AML-193 (cell line): ENCODE data around the gene CPD.
A peak's percentile ranks its signal among the peaks of the same experiment; 100 is the strongest.
"Not testable (repeated sequence)": the region's sequence is repeated elsewhere in the genome, so short reads cannot be mapped to it uniquely, and the experiment has no call there.

ENCODE experiments used
- DNase-seq, 2 experiments: peaks; one replicate each; lab custom pipeline; 2025; lab: John Stamatoyannopoulos, UW

The CPD gene

DNA sequence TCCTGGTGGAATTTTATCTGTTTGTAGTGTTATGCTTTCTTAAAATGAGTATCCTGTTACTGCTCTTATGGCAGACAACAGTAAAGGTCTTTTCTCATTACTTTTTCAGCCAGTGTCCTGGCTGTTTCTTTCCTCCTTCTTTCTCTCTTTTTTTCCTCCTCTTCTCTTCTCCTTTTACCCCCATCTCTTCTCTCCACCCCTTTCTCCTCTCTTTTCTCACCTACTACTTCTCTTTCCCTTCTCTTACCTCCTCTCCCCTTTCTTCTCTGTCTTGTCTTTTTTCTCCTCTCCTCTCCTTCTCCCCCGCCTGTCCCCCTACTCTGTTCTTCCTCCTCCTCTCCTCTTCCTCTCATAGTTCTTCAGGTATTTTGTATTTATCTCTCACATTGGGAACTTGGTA is 48.9 kb downstream of the CPD start:
- no peak for DNase-seq

DNA sequence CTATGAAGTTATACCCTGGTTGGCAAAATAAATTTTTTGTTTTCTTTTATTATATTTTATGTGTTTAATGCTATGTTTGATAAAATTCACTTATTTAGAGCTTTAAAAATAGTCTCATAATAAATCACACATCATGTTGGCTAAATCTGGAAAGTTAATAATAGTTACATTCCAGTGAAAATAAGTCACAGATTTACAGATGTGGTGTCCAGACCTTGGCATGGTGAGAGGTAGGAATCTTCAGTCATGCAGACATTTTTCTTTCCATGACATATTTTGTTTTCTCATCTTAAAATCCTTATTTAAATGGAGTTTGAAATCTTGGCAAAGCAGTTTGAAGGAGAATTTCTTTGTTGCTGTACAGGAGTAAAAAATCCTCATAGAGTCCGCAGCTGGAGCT is 50.4 kb downstream of the CPD start:
- DNase-seq = no peak

DNA sequence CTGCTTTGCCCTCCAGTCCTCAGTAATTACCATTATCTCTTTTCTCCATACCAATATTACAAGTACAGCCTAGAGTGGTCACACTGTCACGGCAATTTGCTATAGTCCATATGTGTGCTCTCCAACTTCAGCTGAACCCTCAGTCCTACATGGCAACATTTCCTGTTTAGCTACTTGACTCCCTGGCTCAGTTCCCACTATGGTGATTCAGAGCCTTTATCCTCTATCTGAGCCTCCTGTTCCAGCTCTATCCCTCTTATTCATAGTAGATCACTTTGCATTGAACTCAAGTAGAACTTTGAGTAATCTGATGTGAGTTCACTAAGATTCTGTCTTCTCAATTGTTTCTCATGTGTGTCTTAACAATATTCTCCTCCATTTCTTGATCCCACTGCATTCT is 54.8 kb downstream of the CPD start:
- DNase-seq = peak; percentile 48 to 69

- DNase-seq = no peak
Observed at GRCh38 chr17:30436729-30437128, 58.0 kb downstream of the CPD start.

GRCh38 chr17:30443721-30444120 is 65.0 kb downstream of the CPD start:
- DNase-seq = no peak

DNA sequence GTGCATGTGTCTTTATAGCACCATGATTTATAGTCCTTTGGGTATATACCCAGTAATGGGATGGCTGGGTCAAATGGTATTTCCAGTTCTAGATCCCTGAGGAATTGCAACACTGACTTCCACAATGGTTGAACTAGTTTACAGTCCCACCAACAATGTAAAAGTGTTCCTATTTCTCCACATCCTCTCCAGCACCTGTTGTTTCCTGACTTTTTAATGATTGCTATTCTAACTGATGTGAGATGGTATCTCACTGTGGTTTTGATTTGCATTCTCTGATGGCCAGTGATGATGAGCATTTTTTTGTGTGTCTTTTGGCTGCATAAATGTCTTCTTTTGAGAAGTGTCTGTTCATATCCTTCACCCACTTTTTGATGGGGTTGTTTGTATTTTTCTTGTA is 67.9 kb downstream of the CPD start:
- DNase-seq = not testable (repeated sequence)

GRCh38 chr17:30449480-30449879 is 70.8 kb downstream of the CPD start:
- DNase-seq = no peak

- DNase-seq = no peak
Observed at GRCh38 chr17:30450125-30451027, 71.6 kb downstream of the CPD start.

DNA sequence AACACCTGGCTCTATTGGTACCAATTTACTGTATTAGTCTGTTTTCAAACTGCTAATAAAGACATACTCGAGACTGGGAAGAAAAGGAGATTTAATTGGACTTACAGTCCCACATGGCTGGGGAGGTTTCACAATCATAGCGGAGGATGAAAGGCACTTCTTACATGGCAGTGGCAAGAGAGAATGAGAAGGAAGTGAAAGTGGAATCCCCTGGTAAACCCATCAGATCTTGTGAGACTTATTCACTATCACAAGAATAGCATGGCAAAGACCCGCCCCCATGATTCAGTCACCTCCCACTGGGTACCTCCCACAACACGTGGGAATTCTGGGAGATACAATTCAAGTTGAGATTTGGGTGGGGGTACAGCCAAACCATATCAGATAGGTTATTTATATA is 75.9 kb downstream of the CPD start:
- peak in 1 of 2 experiments; percentile 11 for DNase-seq

DNA sequence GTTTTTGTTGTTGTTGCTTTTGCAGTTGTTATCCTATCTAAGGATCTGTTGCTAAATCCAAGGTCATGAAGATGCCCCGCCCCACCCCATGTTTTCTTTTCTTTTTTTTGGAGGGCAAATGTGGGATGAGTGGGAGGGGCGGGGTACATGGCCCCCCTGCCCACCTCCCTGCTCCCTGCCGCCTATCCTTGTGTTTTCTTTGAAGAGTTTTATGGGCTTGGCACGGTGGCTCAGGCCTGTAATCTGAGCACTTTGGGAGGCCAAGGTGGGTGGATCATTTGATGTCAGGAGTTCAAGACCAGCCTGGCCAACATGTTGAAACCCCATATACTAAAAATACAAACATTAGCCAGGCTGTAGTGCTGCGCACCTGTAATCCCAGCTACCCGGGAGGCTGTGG is 79.6 kb downstream of the CPD start:
- no peak for DNase-seq

- not testable (repeated sequence) for DNase-seq
Observed at GRCh38 chr17:30458797-30459413, 80.2 kb downstream of the CPD start.

GRCh38 chr17:30468465-30468864 is 89.7 kb downstream of the CPD start:
- DNase-seq = no peak

DNA sequence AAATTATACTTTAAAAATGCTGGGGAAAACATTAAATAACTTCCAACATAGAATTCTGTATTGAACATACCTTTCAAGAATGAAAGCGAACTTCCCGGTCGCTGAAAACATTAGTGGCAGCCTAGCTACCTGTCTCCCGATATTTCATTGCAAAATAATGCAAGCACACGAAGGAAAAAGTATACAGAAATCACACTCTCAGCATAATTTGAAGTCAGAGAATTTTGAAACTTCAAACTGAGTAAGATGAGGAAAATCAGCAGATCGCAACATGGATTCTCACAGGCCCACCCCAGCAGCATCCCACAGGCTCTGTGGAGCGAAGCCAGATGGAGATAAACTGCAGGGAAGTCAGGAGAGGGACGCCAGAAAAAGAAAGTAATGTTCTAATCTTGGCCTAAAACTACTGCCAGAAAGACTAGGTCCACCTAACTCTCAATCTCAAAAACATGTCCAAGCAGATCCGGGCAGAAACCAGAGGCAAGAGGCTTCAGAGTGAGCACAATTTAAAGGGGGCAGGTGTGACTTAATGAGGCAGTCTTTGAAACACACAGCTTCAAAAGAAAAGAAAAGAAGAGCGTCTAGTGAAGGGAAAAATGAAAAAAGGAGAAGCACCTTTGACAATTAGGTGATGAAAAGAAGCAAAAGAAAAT is 93.6 kb downstream of the CPD start:
- DNase-seq = no peak

GRCh38 chr17:30475206-30475605 is 96.5 kb downstream of the CPD start:
- DNase-seq = no peak

DNA sequence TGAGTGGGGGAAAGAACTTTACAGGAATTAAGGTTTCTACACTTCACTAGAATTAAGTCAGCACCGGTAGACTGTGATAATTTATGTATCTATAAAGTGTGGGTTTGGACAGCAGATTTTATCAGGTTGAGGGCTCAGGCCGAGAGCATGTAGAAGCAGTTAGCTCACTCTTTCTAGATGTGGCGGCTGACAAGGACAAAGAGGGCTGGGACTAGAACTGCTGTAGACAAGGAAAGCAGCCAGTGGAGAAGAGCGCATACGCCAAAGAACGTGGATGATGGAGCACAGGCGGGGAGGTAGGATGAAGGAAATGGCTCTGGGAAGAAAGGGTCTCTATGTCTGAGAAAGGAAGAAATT is 98.0 kb downstream of the CPD start:
- no peak for DNase-seq

DNA sequence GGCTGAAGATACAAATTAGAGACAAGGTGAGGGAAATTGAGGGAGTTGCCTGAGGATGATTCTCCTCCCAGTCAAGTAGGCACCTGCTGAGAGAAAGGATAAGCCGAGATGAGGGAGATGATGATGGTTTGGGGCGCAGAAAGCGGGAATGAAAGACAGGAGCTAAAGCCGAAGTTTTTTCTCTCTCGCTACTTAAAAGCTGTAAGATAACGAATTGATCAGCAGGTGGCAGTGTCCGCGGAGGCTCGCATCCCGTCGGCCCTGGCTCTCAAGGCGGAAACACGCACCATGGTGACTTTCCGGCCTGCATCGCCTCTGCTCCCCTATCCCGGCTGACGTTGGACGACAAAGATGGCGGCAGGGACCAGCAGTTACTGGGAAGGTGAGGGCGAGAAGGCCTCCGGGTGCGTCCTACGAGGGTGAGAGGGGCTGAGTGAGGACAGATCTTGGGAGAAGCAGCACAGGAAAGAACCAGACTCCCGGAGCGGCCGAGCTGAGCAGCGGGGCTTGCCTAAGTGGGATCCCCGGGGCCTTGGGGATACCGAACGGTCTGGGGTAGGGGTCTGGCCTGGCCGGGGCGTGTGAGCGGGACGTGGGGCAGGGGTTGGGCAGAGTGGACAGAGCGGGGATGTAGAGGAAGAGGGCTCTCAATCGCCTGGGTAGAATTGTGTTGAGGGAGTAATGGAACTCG is 98.5 kb downstream of the CPD start, which contains the start of gene GOSR1:
GOSR1 (plus strand) TSS at position 326 of the 691 bp plus-strand sequence; CDS start at position 352, 26 bp downstream.
- DNase-seq = peak; percentile 97 to 98

GRCh38 chr17:30477774-30478115 is 99.0 kb downstream of the CPD start:
- peak in 1 of 2 experiments; percentile 16 for DNase-seq

- DNase-seq = no peak
Observed at GRCh38 chr17:30482555-30482954, 103.8 kb downstream of the CPD start.

DNA sequence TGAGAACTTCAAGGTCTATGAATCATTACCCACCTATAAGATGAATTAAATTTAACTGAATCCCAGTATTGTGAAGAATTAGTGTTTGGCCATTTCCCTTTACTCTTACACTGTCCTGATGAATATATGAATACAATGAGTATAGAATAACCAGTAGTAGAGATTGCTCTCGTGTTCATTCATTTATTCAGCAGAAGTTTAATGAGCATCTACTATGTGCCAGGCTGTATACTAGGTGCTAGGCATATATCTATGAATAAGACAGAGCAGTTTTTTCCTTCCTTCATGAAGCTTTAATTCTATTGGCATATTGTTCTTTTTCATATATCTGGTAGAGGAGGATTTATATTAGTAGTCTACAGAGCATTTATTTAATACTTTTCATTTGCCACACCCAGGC is 104.4 kb downstream of the CPD start:
- DNase-seq = no peak

DNA sequence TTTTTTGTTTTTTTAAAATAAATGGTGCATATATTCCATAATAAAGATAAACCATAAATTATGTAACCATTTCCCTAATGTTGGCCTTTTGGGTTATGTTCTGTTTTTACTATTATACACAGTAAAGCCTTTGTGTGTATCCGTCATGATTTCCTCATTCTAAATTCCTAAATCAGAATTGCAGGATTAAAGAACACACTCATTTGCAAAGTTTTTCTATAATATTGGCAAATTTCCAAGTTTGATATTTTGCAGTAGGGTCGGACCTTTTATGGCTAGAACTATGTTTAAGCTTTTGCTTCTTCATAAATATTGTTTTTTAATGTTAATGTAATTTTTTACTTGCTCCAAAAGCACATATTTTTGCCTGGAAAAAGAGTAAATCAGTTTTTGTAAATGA is 115.1 kb downstream of the CPD start:
- DNase-seq = no peak

GRCh38 chr17:30495586-30495985 is 116.9 kb downstream of the CPD start:
- DNase-seq = no peak

DNA sequence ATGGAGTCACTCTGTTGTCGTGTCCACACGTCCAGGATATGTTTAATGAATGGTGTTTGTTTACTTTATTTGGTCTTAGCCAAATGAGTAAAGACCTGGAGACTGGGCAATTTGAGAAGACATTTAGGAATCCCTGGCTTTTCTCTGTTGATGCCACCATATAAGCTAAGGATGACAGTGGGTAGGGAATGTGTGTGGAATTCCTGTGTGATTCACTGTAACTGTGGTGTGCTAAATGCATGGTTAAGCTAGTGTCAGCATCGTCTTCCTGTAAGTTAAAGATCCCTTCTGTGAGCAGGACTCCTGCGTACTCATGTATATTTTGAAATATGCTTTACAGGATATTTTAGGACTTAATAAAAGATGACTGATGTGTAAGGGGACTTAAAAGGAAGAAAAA is 124.8 kb downstream of the CPD start:
- no peak for DNase-seq
